HG02763 (cell line): Measurements from ENCODE around the gene SSR4.

Experiments
- ATAC-seq: cut with Tn5 transposase; IDR thresholded peaks from one replicate; pipeline ENCODE4 v1.9.1; 2021; ENCODE audit warnings: mild to moderate bottlenecking, moderate library complexity; ENCODE audit not compliant: unreplicated experiment

The SSR4 gene

GRCh38 chrX:153828308-153828707 lies 33.8 kb downstream of the SSR4 start:
- ATAC-seq: no peak

- no peak for ATAC-seq
These were observed 34.5 kb downstream of the SSR4 start for GRCh38 chrX:153828723-153829548.

GRCh38 chrX:153829549-153829798 lies 35.0 kb downstream of the SSR4 start:
- ATAC-seq: no peak

- ATAC-seq: no peak
These were observed 35.6 kb downstream of the SSR4 start, which contains the start of gene PDZD4 for GRCh38 chrX:153829799-153830639. Gene PDZD4 (minus strand): TSS chrX:153830544. CDS start chrX:153830298, 246 bp downstream.

GRCh38 chrX:153830640-153831428 lies 36.4 kb downstream of the SSR4 start:
- no peak for ATAC-seq

- ATAC-seq: no peak
These were observed 37.1 kb downstream of the SSR4 start for GRCh38 chrX:153831429-153832150.

- no peak for ATAC-seq
These were observed 38.3 kb downstream of the SSR4 start for GRCh38 chrX:153832728-153833127.

GRCh38 chrX:153836921-153837320 lies 42.5 kb downstream of the SSR4 start:
- no peak for ATAC-seq

- ATAC-seq: no peak
These were observed 50.1 kb downstream of the SSR4 start for GRCh38 chrX:153844509-153845082.

GRCh38 chrX:153845195-153845594 lies 50.7 kb downstream of the SSR4 start:
- no peak for ATAC-seq

GRCh38 chrX:153845842-153846241 lies 51.4 kb downstream of the SSR4 start:
- no peak for ATAC-seq
